ENCODE data around the gene LUZP4.

DNA sequence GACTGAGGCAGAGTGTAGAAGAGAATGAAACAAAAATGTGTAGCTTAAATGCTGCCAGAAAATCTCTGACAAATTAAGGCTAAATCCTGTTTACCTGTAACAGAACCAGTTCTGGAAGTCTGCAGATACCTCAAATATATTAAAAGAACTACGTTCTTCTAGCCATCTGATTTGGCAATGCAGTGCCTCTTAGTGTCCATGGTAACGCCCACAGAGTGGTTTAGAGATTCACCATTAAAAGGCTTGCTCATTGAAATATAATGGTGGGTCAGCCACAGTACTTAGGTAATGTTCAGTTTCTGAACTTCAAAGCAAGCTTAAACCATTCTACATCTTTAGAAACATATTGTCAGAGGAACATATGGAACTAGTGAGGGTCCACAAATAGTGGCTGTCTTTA lies 23.2 kb upstream of the LUZP4 start:
- TF ChIP-seq, protein P1, sequence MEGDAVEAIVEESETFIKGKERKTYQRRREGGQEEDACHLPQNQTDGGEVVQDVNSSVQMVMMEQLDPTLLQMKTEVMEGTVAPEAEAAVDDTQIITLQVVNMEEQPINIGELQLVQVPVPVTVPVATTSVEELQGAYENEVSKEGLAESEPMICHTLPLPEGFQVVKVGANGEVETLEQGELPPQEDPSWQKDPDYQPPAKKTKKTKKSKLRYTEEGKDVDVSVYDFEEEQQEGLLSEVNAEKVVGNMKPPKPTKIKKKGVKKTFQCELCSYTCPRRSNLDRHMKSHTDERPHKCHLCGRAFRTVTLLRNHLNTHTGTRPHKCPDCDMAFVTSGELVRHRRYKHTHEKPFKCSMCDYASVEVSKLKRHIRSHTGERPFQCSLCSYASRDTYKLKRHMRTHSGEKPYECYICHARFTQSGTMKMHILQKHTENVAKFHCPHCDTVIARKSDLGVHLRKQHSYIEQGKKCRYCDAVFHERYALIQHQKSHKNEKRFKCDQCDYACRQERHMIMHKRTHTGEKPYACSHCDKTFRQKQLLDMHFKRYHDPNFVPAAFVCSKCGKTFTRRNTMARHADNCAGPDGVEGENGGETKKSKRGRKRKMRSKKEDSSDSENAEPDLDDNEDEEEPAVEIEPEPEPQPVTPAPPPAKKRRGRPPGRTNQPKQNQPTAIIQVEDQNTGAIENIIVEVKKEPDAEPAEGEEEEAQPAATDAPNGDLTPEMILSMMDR (IDR thresholded peaks at IDR 0.05; ENCODE audit: low read depth, low read length) = no peak
- TF ChIP-seq, protein P2, sequence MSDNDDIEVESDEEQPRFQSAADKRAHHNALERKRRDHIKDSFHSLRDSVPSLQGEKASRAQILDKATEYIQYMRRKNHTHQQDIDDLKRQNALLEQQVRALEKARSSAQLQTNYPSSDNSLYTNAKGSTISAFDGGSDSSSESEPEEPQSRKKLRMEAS (IDR thresholded peaks at IDR 0.05; ENCODE audit: low read depth, low read length) = no peak
- TF ChIP-seq MYC (IDR thresholded peaks at IDR 0.05; ENCODE audit: low read depth, low read length) = no peak

Measured in NB4 (cell line).